ENCODE data around the gene SCNN1G.

The SCNN1G gene

GRCh38 chr16:23255000-23255399 lies 72.5 kb downstream of the SCNN1G start:
- no peak overlapping the region for H3K4me3 ChIP-seq (ENCODE audit: low read depth, low read length)

GRCh38 chr16:23256440-23256839 lies 73.9 kb downstream of the SCNN1G start:
- TF ChIP-seq CTCF (IDR thresholded peaks at IDR 0.05; ENCODE audit: borderline replicate concordance, insufficient read depth, low read depth, low read length), result no peak
- no peak overlapping the region for H3K4me3 ChIP-seq (ENCODE audit: low read depth, low read length)

More at GRCh38 chr16:23255000-23255399, 72.5 kb downstream of the SCNN1G start:
- TF ChIP-seq CTCF (IDR thresholded peaks at IDR 0.05; ENCODE audit: borderline replicate concordance, insufficient read depth, low read depth, low read length), result no peak

- TF ChIP-seq CTCF (IDR thresholded peaks at IDR 0.05; ENCODE audit: borderline replicate concordance, insufficient read depth, low read depth, low read length), result no peak
- no peak overlapping the region for H3K4me3 ChIP-seq (ENCODE audit: low read depth, low read length)
These were observed 75.1 kb downstream of the SCNN1G start for GRCh38 chr16:23257682-23258081.

- TF ChIP-seq CTCF (IDR thresholded peaks at IDR 0.05; ENCODE audit: borderline replicate concordance, insufficient read depth, low read depth, low read length), result no peak
- no peak overlapping the region for H3K4me3 ChIP-seq (ENCODE audit: low read depth, low read length)
These were observed 76.3 kb downstream of the SCNN1G start for GRCh38 chr16:23258919-23259237.

All from GM12875 (cell line).